Neural progenitor cell (in vitro differentiated cells): ENCODE measurements around the gene PIK3R4. TPM values are rescaled to one million over a fixed set of nuclear protein-coding genes. Genes with fewer than 3 reads are reported as not detected.

ENCODE experiments used
- DNase-seq: peaks from one replicate; pipeline ENCODE4 v3.0.0-alpha.2; 2016; ENCODE audit warnings: low spot score
- H2AFZ ChIP-seq: fragments of 200-600 bp; sonication (generic); replicated peaks from 2 replicates; pipeline ENCODE4 v1.6.1; 2016; ENCODE audit warnings: antibody characterized with exemption
- H3F3A ChIP-seq: fragments of 200-600 bp; sonication (generic); 2 replicates; pipeline ENCODE4 v1.6.1; 2016; ENCODE audit warnings: antibody characterized with exemption, low read depth
- H3K27ac ChIP-seq: fragments of 200-600 bp; sonication (generic); 2 replicates; pipeline ENCODE4 v1.5.1; 2016; ENCODE audit warnings: mild to moderate bottlenecking
- H3K27me3 ChIP-seq: fragments of 200-600 bp; sonication (generic); 2 replicates; pipeline ENCODE4 v1.6.1; 2016; ENCODE audit warnings: mild to moderate bottlenecking, moderate library complexity
- H3K36me3 ChIP-seq: fragments of 200-600 bp; sonication (generic); 2 replicates; pipeline ENCODE4 v1.5.1; 2016
- H3K4me1 ChIP-seq: fragments of 200-600 bp; sonication (generic); 2 replicates; pipeline ENCODE4 v1.6.1; 2016; ENCODE audit warnings: mixed run types
- H3K4me2 ChIP-seq: fragments of 200-600 bp; sonication (generic); 2 replicates; pipeline ENCODE4 v1.6.1; 2016
- H3K4me3 ChIP-seq: fragments of 200-600 bp; sonication (generic); 2 replicates; pipeline ENCODE4 v1.5.1; 2016
- H3K79me2 ChIP-seq: fragments of 200-600 bp; sonication (generic); 2 replicates; pipeline ENCODE4 v1.6.1; 2016; ENCODE audit warnings: low read depth
- H3K9ac ChIP-seq: fragments of 200-600 bp; sonication (generic); 2 replicates; pipeline ENCODE4 v1.6.1; 2016
- H3K9me3 ChIP-seq: fragments of 200-600 bp; sonication (generic); 2 replicates; pipeline ENCODE4 v1.5.1; 2016; ENCODE audit warnings: low read depth
- H4K20me1 ChIP-seq: fragments of 200-600 bp; sonication (generic); 2 replicates; pipeline ENCODE4 v1.6.1; 2016; ENCODE audit warnings: low read depth
- H3K27ac Mint-ChIP-seq: 3 replicates; pipeline ENCODE4 v1.8.0; 2021; ENCODE audit warnings: mixed read lengths
- H3K27me3 Mint-ChIP-seq: 2 replicates; pipeline ENCODE4 v1.8.0; 2022; ENCODE audit warnings: low read depth, mild to moderate bottlenecking, inconsistent platforms, moderate library complexity, mixed read lengths; ENCODE audit not compliant: insufficient read depth
- H3K36me3 Mint-ChIP-seq: 3 replicates; pipeline ENCODE4 v1.8.0; 2021; ENCODE audit warnings: mixed read lengths
- H3K4me1 Mint-ChIP-seq: 3 replicates; pipeline ENCODE4 v1.8.0; 2021; ENCODE audit warnings: mixed read lengths
- H3K4me3 Mint-ChIP-seq: 3 replicates; pipeline ENCODE4 v1.8.0; 2021; ENCODE audit warnings: mild to moderate bottlenecking, moderate library complexity, mixed read lengths
- H3K9me3 Mint-ChIP-seq: 3 replicates; pipeline ENCODE4 v1.8.0; 2020; ENCODE audit warnings: mixed read lengths
- CTCF ChIP-seq: fragments of 200-600 bp; sonication (generic); IDR thresholded peaks from 2 replicates; pipeline ENCODE4 v1.5.1; 2017; ENCODE audit warnings: antibody characterized with exemption, mild to moderate bottlenecking
- EZH2 ChIP-seq: fragments of 200-600 bp; sonication (generic); IDR thresholded peaks from 2 replicates; pipeline ENCODE4 v1.6.1; 2017; ENCODE audit warnings: antibody characterized with exemption, mild to moderate bottlenecking, moderate library complexity
- EZH2phosphoT487 ChIP-seq: fragments of 200-600 bp; sonication (generic); IDR thresholded peaks from 2 replicates; pipeline ENCODE4 v1.6.1; 2017; ENCODE audit warnings: antibody characterized with exemption
- total RNA-seq: library from RNA; depleted of rRNA; stranded (reverse); fragments of >200 nt; gene quantifications from 2 replicates; pipeline ENCODE4 v1.2.3, GENCODE V29; 2015; ENCODE audit warnings: low replicate concordance

Gene PIK3R4
- 40.9 and 65.8 TPM in 2 replicates for total RNA-seq

GRCh38 chr3:130746246-130747039 lies at the start of gene PIK3R4:
TSS of gene PIK3R4 (minus strand) at chr3:130746829. CDS start at chr3:130745218, 1,611 bp downstream.
- H3K9me3 Mint-ChIP-seq, result no peaks in the 10 kb centered on the region
- H4K20me1 ChIP-seq, result peaks cover 18% of the 10 kb centered on the region
- H3K27me3 ChIP-seq, result no peaks in the 10 kb centered on the region
- peak within 1 kb of the TSS; percentile 79 for H3K27ac ChIP-seq
- peak within 1 kb of the TSS; percentile 91 for H3K4me3 ChIP-seq
- H3K4me3 Mint-ChIP-seq, result peak within 1 kb of the TSS; percentile 95
- H3K27ac Mint-ChIP-seq, result peak within 1 kb of the TSS; percentile 69
- H3K9me3 ChIP-seq, result no peaks in the 10 kb centered on the region
- H3K4me2 ChIP-seq, result peak within 1 kb of the TSS; percentile 94
- peak; percentile 98 for DNase-seq
- TF ChIP-seq EZH2, result no peak
- TF ChIP-seq EZH2phosphoT487, result no peak
- peaks cover 21% of the 10 kb centered on the region for H3K4me1 ChIP-seq
- H3K36me3 Mint-ChIP-seq, result peaks cover 6% of the 10 kb centered on the region
- peaks cover 15% of the 10 kb centered on the region for H3F3A ChIP-seq
- no peaks in the 10 kb centered on the region for H3K36me3 ChIP-seq
- peak within 1 kb of the TSS; percentile 93 for H3K9ac ChIP-seq
- peaks cover 28% of the 10 kb centered on the region for H3K4me1 Mint-ChIP-seq
- H2AFZ ChIP-seq, result peak within 1 kb of the TSS; percentile 81
- peaks cover 51% of the 10 kb centered on the region for H3K79me2 ChIP-seq
- peaks cover 7% of the 10 kb centered on the region for H3K27me3 Mint-ChIP-seq

- Histone ChIP-seq H3K4me1 (no peaks in the 10 kb centered on the region), H4K20me1 (no peaks in the 10 kb centered on the region), H3F3A (no peaks in the 10 kb centered on the region), H3K4me2 (no peak overlapping the region), H3K9ac (no peak overlapping the region), H3K79me2 (no peaks in the 10 kb centered on the region), H3K9me3 (no peaks in the 10 kb centered on the region), H2AFZ (no peak overlapping the region), H3K27ac (no peak overlapping the region), H3K27me3 (no peaks in the 10 kb centered on the region), H3K4me3 (no peak overlapping the region), H3K36me3 (no peaks in the 10 kb centered on the region)
- TF ChIP-seq EZH2 (no peak), EZH2phosphoT487 (no peak), CTCF (no peak)
- DNase-seq, result no peak
- H3K27ac Mint-ChIP-seq, result no peak overlapping the region
- H3K4me3 Mint-ChIP-seq, result no peak overlapping the region
- H3K36me3 Mint-ChIP-seq, result no peaks in the 10 kb centered on the region
- H3K27me3 Mint-ChIP-seq, result no peaks in the 10 kb centered on the region
- no peaks in the 10 kb centered on the region for H3K9me3 Mint-ChIP-seq
- no peaks in the 10 kb centered on the region for H3K4me1 Mint-ChIP-seq
These were observed 48.8 kb upstream of the PIK3R4 start for GRCh38 chr3:130795396-130795795.

GRCh38 chr3:130792246-130792645 lies 45.6 kb upstream of the PIK3R4 start:
- Histone ChIP-seq H3K79me2 (no peaks in the 10 kb centered on the region), H3K9me3 (no peaks in the 10 kb centered on the region), H3K27me3 (no peaks in the 10 kb centered on the region), H3K36me3 (no peaks in the 10 kb centered on the region), H4K20me1 (no peaks in the 10 kb centered on the region), H3K4me1 (no peaks in the 10 kb centered on the region), H3K4me3 (no peak overlapping the region), H3K4me2 (no peak overlapping the region), H3K27ac (no peak overlapping the region), H3K9ac (no peak overlapping the region), H2AFZ (no peak overlapping the region), H3F3A (no peaks in the 10 kb centered on the region)
- Mint-ChIP-seq H3K36me3 (no peaks in the 10 kb centered on the region), H3K9me3 (no peaks in the 10 kb centered on the region), H3K4me3 (no peak overlapping the region), H3K27me3 (no peaks in the 10 kb centered on the region), H3K4me1 (peaks cover 8% of the 10 kb centered on the region), H3K27ac (no peak overlapping the region)
- DNase-seq, result no peak
- TF ChIP-seq EZH2, result no peak
- TF ChIP-seq EZH2phosphoT487, result no peak
- TF ChIP-seq CTCF, result no peak

DNA sequence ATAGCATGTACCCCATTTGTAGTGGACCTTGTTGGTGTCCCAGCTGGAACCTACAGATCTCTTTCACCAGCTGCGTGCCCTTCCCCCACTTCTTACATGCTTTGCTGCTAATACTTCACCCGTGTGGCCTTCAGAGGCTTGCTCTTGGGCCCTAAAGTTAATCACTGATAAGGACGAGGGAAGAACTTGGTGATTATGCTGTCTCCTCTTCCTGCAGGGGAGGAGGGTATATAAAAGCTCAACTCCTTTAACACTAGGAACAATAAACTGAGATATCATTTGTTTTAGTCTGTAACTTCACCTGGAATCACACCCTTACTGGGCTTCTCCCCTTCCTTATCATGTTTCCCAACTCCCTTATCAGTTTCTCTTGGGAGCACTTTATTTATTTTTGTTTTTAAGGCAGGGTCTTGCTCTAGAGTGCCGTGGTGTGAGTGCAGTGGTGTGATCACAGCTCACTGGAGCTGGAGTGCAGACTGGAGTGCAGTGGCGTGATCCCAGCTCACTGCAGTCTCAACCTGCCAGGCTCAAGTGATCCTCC lies 43.2 kb upstream of the PIK3R4 start:
- Histone ChIP-seq H3F3A (no peaks in the 10 kb centered on the region), H3K4me2 (no peak overlapping the region), H2AFZ (no peak overlapping the region), H3K4me3 (no peak overlapping the region), H3K79me2 (no peaks in the 10 kb centered on the region), H3K9me3 (no peaks in the 10 kb centered on the region), H3K27ac (no peak overlapping the region), H3K27me3 (no peaks in the 10 kb centered on the region), H4K20me1 (no peaks in the 10 kb centered on the region), H3K36me3 (no peaks in the 10 kb centered on the region), H3K4me1 (no peaks in the 10 kb centered on the region), H3K9ac (no peak overlapping the region)
- Mint-ChIP-seq H3K9me3 (no peaks in the 10 kb centered on the region), H3K27me3 (no peaks in the 10 kb centered on the region), H3K4me1 (peaks cover 8% of the 10 kb centered on the region), H3K4me3 (no peak overlapping the region), H3K36me3 (no peaks in the 10 kb centered on the region), H3K27ac (no peak overlapping the region)
- TF ChIP-seq EZH2, result no peak
- no peak for TF ChIP-seq CTCF
- no peak for TF ChIP-seq EZH2phosphoT487
- no peak for DNase-seq
